GM18870 (cell line): ENCODE results near the gene PIR.

Experiments used
- ATAC-seq: cut with Tn5 transposase; IDR thresholded peaks from one replicate; pipeline ENCODE4 v1.9.1; 2021; ENCODE audit warnings: moderate library complexity; ENCODE audit not compliant: unreplicated experiment

Gene PIR

DNA sequence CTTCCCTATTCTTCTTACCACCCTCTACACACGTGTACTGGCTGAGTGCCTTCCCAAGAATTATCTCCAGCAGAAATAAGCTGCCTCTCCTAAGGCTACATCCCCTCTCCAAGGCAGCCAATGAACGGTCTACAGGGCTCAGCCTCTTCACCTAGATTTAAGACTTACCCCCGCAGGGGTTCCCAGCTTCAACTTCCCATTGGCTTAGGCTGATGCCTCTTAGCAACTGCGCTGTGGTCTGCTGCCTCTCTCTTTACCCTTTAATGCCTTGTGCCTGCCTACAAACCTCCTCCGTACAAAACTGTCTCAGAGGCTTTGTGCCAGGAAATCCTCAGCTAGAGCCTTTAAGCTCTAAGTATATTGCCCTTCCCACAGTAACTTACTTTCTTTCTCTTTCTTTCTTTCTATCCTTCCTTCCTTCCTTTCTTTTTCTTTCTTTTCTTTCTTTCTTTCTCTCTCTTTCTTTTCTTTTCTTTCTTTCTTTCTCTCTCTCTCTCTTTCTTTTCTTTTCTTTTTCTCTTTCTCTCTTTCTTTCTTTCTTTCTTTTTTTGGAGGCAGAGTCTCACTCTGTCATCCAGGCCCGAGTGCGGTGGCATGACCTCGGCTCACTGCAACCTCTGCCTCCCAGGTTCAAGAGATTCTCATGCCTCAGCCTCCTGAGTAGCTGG is 142.7 kb downstream of the PIR start:
- no peak for ATAC-seq

DNA sequence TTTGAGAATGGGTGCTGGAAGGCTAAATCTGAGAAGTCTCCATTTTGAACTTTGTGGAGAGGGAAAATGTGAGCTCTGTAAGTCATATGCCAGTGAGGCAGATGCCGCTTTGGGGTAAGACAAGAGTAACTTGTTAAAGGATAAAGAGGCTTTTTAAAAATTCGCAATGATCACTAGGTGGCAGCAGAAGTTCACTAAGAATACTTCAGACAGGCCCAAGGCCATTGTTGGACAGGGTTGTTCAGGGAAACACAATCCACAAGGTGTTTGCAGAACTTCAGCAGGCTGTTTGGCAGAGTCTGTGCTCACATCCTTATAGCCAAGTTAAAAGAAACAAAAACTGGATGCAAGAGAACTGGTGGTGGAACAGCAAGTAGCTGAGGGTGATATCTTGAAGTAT is 144.1 kb downstream of the PIR start:
- peak; percentile 70 for ATAC-seq

DNA sequence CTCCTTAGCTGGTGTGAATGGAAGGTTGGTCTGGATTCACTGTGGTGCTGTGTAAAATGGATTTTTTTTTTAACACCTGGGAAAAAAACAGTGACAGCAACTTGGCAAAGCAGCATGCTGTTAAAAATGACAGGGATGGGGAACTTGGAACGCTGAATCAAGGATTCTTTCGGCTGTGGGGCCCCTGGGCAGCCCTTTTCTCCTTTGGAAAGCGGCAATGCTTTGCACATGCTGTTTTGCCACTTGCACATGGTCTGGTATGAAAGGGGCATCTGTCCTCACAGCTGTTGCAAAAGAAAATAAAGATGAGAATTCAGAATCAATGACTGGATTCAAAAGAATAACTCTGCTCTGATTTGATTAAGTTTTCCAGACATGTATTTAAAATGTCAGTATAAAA is 147.2 kb downstream of the PIR start:
- ATAC-seq: no peak

DNA sequence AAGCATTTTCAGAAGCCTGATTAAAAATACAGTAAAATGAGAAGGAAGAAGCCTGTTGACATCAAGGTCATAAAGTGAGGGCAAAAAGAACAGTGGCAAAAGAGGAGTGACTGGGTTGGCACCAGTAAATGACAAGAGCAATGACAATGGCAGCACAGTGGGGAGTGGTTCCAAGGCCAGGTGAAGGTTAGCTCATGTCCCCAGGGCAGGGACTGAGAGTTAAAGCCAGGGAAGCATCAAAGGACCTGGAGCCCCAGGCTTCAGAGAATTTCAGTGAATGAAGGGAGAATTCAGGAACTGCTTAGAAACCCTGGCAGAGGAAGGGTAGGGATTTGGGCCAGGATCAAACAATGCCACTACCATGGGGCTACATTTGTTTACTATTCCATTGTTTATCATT is 149.0 kb downstream of the PIR start:
- no peak for ATAC-seq

DNA sequence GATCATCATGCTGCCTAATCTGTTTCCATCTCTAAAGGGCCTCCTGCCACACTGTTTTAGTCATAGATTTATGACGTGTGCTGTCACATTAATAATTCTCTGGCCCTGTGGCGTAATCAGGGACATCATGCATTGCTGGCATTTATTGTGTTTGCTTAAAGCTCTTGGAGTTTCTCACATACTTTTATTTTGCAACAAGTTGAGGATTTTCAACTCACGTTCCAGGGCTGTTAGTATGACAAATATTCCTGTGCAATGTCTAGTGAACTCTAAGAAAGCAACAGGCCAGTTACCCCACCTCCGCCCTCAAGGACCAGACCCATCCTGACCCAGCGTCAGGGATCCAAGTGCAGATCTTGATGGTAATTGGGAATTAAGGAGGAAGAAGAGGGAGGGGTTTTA is 150.1 kb downstream of the PIR start:
- no peak for ATAC-seq

DNA sequence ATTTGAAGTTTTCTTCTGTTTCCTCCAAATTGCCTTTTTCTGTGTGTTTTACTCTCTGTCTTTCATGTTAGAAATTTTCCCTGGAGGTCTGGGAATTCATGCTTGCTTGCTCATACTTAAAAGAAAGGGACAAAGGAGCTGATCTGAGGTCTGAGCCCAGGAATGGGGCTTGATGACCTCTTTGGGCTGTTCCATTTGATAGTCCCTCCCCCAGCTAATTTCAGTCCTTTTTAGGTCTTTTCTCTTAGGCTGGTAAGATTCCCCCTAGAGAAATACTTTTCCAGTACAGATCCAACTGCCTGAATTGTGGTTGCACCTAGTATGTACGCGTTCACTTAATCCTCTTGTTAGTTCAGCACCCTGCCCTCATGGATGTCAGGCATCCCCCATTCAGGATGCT is 152.3 kb downstream of the PIR start:
- no peak for ATAC-seq

DNA sequence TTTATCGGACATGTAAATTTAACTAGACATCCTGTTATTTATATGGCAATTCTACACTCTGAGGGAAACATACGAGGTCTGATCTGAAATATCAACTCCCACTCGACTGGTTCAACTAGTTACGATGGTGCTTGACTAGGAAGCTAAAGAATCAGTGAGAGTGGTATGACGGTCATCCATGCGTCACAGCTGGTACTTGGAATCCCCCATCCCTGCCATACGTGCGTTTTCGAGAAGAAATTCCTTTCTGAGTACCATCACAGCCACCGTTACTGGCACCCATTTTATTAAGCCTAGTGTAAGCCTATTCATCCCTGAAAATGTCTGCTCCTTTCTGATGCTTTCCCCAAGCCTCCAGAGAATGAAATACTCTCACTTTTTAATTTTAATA is 157.1 kb downstream of the PIR start:
- ATAC-seq: peak; percentile 14

DNA sequence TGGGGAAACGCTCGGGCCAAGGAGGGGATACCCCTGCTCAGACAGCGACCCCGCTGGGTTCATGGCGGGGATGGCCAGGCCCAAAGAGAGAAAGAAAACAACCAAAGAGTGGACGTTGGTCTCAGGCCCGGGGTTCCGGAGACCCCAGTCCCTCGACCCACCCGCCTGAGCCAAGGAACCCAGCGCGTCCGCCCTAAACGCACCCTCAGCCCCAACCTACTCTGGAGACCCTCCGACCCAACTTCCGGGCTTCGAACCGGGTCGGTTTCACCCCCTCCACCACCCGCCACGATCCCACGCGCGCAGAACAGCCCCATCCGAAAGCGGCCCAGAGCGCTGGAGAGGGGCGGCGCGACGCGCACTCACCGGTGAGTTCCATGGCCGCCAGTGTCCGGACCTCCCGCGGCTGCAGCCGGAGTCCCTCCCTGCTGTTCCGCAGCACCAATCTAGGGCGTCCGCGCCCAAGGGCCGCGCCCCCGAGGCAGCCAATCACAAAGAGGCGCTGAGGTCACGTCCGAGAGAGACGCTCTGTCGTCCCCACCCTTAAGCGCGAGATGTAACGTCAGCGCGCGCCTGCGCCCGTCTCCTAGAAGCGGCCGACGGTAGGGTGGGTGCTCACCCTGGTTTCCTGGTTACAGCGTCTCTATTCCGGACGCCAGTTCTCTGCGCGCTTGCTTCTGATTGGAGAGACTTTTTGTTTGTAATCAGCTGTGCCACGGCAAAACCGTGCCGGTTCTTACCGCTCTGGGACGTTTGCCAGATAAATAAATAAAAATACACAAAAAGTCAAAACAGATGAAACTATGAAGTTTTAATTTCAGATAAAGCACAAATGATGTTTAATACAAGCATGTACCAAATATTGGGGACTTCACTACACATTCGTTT is 157.8 kb downstream of the PIR start, which contains the start of gene PIGA:
PIGA (minus strand) TSS at position 389 of the 888 bp plus-strand sequence. CDS start 3,593 bp downstream, outside the sequence.
- peak; percentile 96 for ATAC-seq
